Activated T-helper 1 cell treated with Interleukin-2 at 50 U/mL for 16 hours (primary cell): Measurements from ENCODE around the gene QSOX2.

Source experiments
- DNase-seq: peaks from one replicate; pipeline ENCODE4 v3.0.0-alpha.2; 2020; ENCODE audit warnings: low read depth

QSOX2 gene

DNA sequence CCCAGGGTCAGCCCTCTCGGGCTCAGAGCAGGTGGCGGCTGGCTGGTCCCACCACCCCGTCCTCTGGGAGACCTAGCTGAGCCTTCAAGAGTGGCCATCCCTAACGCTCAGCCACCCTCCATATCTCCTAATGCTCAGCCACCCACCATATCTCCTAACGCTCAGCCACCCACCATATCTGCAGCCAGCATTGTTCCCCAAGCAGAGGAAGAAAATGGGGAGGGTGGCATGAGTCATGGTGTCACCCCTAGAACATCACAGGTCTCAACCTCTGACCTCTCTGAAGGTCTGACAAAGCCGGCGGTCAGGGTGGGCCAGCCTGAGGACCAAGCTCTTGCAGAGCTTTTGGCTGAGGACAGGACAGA, 55.4 kb downstream of the QSOX2 start:
- DNase-seq, result no peak

DNA sequence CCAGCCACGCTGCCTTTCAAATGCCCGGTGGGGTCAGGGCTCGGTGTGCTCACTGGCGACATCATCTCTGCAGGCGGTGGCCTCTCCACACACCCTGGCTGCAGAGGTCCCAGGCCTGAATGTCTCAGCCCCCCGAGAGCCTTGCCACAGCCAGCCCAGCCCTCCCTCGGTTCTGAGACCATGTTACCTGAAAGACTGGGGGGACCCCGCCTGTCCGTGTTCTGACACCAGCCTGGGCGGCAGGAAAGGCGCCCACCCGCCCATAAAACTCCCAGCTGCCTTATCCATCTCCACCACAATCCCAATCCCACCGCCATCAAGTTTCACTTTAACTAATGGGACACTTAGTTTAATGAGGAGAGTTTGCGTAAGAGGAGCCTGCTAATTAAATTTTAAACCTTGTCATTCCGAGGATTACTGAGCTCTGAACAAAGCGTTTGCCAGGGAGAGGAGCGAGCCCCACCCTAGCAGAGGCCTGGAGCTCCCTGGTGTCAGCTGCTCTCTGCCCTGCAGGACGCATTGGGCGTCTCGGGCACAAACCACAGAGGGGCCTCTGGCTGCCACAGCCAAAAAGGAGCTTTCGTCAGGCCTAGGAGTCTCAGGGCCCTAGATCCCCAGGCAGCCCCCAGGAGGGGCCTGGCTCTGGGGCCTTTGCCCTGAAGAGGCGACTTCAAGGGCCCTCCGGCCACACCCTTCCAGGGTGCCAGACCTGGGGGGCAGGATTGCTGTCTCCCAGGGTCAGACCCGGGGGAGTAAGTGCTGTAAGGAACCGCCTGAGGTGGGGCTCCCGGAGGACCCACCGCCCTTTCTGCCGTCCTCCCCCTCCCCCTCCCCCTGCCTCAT, 56.0 kb downstream of the QSOX2 start:
- DNase-seq, result no peak

DNA sequence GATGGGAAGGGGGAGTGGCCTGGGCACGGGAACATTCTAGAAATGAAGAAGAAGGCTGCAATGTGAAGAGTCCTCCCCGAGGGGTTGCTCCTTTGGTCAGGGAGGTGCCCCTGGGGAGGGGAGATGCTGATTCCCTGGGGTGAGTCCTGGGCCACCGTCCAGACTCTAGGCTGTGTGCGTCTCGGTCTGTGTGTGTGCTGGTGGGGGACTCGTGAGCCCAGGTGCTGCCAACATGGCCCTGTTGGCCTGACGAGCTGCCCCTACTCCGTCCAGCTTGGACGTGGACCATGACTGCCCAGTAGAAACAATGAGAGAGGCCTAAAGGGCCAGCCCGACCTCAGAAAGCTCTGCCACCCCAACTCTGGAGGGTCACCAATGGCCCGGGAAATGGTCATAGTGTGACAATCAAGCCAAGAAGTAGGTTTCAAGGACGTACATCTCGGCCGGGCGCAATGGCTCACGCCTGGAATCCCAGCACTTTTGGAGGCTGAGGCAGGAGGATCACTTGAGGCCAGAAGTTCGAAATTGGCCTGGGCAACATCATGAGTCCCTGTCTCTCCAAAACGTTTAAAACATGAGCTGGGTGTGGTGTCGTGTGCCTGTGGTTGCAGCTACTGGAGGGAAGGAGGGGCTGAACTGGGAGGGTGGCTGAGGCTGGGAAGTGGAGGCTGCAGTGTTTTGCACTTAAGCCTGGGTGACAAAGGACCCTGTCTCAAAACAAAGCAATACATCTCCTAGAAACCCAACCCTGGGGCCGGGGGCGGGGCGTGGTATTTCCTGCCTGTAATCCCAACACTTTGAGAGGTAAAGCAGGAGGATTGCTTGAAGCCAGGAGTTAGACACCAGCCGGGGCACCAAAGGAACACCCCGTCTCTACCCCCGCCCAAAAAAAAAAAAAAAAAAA, 57.7 kb downstream of the QSOX2 start:
- no peak for DNase-seq

DNA sequence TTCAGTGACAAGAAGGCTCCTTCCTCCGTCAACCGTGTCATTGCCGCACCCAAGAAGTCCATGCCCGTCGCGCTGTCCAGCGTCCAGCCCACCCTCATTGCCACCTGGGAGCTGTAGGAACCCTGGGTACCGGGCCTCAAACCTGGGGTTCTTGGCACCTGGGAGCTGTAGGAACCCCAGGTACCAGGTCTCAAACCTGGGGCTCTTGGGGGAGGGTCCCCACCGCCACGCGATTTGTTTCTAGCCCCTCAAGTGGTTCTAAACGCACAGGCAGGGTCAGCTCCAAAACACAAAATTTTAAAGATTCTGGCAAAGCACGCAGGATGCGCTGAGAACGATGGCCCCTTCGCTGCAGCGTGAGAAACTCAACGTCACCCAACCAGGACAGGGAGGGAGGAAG, 58.4 kb downstream of the QSOX2 start:
- no peak for DNase-seq

DNA sequence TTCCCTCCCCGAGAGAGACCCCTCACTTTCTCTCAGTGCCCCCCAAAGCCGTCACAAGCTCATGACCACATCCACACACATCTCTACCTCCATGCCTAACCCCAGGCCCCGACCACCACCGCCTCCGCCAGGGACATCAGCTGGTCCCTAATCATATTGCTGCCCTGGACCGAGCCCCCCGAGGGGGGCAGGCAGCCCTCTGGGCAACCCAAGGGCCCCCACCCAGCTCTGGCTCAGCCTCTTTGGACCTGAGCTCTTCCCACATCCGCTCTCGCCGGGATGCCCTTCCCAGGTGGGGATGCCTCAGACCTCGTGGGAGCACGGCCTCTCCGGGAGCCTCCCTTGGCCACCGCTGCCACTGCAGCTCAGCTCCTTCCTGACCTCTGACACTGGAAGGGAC, 59.2 kb downstream of the QSOX2 start:
- no peak for DNase-seq

DNA sequence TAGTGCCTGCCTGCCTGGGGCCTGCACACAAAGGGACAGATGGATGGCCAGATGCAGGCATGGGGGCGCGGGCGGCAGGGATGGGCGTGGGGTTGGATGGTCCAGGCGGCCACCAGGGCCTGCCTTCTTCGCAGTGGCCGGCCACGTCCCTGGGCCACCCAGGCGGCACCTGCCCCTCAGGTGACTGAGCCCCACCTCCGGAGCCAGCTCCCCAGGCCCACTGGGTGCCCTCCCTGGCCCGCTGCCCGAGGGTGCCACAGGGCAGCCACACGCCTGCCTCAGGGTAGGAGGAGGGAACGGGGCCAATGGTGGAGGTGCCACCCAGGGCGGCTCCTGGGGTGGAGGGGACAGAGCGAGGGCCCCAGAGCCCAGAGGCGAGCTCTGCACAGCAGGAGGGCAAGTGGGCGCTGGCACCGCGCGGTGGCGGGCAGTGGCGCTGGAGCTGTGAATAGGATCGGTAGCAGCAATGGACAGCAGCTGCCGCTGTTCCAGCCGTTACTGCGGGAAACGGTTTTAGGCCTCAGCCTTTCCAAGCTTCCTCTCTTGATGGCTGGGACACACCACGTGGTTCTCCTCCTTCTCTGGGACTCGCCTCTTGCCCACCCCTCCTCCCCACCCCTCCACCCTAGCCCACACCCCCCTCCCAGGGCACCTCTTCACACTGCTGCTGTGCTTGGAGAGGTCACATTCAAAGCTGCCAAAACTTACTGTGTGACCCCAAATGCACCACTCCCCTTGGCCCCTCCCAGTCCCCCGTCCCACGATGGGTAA, 59.8 kb downstream of the QSOX2 start:
- DNase-seq, result no peak

DNA sequence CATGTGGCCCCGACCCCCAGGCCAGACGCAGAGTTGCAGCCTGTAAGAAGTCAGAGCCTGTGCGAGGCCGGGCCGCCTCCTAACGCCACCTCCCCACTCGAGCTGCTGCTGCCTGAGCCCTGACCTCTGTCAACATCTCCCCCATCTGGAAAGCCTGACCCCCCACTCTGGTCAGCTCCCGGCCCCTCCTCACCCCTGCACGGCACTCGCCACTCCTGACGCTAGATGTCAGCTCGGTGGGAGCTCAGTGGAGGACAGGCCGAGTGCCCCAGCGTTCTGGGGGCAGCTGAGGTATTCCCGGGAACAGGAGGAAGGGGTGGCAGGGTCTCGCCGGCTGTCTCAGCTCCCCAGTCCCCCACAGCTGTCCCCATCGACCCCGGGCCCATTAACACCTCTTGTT, 60.5 kb downstream of the QSOX2 start:
- no peak for DNase-seq

DNA sequence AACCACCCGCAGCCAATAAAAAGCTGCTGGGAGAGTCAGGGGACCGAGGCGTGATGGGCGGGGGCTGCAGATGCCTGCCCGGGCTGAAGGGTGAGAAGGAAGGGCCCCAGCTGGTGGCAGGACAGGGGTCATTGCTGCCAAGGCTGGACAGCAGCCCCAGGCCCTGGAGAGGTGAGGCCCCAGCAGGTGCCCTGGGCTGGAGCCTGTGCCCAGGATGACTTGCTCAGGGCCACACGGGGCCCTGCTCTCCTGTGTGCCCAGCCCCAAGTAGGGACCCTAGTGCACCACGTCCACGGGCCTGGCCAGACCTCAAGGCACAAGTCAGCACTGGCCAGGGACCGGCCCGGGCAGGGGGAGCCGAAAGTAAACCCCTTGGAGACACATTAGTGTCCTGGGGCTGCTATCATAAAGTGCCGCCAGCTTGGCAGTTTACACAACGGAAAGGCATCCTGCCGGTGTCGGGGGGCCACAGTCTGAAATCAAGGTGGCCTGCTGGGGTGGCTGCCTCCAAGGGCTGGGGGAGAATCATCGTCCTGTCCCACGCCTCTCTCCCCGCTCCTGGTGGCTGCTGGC, 62.7 kb downstream of the QSOX2 start:
- DNase-seq, result no peak

DNA sequence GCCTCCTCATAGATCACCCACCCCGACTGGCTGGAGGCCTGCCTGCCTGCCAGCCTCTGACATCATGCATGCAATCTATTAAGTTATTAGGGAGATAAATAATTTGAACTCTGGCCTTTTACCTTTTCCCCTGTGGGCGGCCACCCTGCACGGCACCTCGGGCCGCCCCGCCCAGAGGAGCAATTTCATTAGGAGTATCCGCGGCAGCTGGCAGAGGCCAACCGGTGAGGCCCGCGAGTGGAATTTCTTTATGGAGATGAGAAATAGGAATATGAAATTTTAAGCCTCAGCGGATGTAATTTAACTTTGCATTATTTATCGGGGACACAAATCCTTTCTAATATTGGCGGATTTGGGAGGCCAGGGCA, 63.2 kb downstream of the QSOX2 start:
- no peak for DNase-seq

DNA sequence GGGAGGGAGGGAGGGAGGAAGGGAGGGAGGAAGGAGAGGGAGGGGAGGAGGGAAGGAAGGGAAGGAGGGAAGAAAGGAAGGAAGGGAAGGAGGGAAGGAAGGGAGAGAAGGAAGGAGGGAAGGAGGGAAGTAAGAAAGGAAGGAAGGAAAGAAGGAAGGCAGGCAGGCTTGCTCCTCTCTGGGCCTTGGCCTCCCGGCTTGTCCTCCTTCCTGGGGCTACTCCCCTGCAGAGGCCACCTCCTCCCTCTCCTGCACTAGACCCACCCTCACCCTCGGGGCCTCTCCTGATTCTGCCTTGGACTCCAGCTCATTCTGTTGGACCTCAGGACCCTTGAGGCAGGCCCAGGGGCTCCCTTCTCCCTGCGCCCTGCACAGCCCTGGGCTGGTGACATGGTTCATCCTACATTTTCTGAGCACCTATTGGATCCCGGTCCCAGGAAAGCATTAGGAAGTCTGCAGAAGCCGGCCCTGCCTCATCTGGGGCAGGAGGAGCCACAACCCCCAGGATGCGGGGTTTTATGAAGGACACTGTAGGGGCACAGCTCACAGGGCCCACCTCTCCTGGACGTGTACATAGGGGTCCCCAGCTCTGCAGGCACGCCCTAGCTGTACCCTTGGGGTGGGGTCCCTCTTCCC, 63.7 kb downstream of the QSOX2 start:
- DNase-seq, result no peak

DNA sequence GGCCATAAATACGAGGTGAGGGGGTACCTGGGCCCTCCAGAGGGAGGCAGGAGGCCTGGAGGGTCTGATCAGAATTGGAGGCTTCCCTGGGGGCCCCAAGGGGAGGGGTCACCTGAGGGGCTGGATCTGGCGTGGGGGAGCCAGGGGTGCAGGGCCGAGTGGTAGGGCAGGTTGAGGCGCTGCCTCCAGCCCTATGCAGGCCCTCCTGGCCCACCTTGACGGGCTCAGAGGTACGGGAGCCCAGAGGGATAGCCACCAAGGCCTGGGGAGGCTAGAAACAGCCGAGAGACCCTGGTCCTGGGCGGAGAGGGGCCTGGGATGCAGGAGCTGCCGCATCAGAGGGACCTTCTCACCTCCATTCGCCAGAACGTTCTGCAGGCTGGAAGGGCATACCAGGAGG, 65.0 kb downstream of the QSOX2 start:
- no peak for DNase-seq

DNA sequence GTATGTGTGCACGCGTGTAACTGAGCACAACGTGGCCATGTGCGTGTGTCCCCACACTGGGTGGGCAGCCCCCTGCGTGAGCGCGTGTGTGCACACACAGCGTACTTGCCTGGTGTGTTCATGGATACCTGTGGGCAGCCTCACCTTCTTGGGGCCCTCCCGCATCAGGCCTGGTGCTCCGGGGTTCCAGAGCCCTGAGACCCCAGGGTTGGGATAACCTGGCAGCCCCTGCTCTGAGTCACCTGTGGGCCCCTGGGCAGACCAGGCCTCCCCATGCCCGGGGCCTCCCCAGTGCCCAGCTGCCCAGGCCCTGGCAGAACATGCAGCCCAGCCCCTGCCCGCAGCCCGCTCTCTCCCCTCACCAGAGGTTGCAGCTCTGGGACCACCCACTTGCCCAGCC, 65.9 kb downstream of the QSOX2 start:
- no peak for DNase-seq

DNA sequence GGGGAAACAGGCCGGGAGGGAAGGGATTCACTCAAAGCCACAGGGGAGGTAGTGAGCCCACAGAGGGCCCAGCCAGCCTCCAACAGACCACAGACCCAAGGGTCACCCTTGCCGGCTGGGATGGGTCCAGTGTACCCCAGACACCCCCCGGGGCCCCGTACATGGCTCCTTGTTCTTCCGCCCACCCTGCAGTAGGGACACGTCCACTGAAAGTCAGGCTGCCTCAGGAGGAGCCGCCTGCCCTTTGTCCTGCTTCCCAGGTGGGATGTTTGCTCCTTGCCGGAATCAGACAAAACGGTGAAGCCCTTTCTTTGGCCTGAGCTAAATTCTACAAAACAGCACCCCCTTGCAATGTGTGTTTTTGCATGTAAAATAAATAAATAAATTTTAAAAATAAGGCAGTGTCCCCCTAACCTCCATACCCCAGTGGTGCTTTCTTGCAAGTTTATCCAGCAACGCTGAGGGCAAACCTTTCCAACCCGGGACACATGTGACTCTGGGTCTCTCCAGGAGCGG, 66.5 kb downstream of the QSOX2 start:
- no peak for DNase-seq

DNA sequence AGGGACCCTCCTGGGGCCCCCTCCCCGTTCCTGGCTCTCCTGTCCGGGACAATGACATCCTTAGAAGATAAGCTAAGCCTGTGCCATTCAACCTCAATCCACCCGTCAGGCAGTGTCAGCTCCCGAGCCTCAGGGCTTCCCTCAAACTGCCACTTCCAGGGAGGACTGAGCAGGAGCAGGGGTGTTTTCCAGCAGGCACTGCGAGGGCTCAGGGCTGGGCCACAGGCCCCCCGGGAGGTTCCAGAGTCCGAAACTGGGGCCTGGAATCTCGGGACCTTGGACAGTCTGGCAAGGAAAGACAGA, 66.9 kb downstream of the QSOX2 start:
- DNase-seq, result no peak

DNA sequence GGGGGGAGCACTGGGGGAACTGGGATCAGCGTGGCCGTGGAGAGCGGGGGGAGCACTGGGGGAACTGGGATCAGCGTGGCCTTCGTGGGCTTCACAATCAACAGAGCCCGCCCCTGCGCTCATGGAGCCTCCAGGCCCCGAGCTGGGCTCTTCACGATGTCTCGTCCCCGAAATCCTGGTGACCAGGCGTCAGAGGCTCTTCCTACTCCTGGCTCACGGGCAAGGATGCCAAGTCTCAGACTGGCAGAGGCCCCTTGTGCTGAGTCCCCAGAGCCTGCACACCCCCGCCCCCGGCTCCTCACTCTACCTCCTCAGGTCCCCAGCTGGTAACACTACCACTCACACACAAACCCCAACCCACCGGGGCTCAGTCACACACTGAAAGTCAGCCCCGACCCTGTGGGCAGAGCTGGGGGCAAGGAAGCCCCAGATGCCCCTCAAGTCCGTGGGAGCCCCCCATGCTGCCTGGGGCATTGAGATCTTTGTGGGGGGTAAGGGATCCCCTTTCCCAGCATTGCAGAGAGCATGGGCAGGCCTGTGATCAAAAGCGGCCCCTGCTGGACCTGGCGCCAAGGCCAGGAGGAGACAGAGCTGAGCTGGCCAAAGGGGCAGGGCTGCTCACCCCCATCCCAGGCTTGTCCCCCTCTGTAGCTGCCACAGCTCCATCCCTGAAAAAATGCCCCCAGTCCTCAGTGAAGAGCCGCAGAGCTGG, 67.4 kb downstream of the QSOX2 start:
- DNase-seq, result no peak

DNA sequence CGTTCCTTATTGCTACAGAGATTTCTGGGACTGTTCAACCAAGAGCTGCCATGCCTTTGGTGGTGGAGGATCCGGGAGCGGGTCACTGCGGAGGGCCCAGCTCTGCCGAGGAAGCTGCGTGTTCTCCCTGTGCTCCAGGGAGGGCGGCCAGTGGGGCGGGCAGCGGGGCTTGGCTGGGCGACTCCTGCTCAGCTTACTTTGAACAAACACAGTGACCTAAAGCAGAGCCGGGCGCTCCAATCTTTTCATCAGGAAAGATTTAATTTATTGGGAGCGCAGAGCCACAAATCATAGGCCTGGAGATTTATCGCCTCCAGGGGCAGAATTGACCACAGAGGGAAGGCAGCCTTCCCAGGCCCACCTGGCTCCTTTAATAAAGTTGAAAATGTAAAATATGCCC, 68.4 kb downstream of the QSOX2 start:
- DNase-seq, result no peak

DNA sequence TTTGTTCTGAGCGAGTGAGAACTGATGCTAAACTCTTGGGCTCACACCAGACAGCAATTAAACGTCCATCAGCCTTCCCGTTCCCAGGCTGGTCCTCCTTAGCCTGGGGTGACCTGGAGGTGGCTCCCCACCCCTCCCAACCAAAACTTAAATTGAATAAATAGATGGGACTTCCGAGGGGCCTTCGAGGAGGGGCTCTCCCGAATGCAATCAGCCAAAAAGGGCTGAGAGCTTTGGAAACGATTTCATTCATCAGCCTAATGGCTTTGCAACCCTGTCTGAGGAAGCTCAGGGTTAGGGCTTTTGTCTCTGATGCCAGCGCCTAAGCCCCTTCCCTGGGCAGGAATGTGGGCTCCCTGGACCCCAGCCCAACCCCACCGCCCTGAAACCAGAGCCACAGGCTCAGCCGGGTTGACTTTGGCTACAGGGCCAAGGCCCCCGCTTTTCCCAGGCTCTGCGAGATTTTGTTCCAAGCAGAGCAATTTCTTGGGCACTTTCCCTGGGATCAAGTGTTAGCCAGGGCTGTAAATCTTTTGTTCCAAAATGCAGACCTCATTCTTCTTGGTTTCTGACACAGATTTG, 69.9 kb downstream of the QSOX2 start:
- no peak for DNase-seq

DNA sequence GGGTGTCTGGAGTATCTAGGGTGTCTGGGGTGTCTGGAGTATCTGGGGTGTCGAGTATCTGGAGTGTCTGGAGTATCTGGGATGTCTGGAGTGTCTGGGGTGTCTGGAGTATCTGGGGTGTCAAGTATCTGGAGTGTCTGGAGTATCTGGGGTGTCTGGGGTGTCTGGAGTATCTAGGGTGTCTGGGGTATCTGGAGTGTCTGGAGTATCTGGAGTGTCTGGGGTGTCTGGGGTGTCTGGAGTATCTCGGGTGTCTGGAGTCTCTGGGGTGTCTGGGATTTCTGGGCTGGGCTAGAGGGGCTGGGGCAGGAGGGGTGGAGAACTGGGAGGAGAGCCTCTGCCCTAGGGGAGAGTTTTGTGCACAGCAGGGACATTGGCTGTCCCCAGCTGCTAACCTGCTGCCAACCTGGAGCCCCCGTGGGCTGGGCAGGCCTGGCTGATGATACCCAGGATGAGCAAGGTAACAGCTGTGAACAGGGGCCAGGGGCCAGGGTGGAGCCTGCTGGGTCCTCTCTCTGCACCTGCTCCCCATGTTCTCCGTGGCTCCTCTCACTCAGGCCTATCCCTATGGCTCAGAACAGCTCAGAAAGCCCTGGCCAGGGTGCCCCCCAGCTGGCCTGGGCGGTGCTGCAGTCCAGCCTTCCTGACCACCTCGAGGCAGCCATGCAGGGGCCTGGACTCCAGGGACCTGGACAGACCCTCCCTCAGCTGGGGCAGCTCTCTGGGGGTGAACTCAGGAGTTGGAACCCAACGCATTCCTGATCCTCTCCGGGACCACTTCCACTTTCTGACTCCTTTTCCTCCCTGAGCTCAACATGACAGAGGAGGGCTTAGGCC, 70.6 kb downstream of the QSOX2 start:
- no peak for DNase-seq

DNA sequence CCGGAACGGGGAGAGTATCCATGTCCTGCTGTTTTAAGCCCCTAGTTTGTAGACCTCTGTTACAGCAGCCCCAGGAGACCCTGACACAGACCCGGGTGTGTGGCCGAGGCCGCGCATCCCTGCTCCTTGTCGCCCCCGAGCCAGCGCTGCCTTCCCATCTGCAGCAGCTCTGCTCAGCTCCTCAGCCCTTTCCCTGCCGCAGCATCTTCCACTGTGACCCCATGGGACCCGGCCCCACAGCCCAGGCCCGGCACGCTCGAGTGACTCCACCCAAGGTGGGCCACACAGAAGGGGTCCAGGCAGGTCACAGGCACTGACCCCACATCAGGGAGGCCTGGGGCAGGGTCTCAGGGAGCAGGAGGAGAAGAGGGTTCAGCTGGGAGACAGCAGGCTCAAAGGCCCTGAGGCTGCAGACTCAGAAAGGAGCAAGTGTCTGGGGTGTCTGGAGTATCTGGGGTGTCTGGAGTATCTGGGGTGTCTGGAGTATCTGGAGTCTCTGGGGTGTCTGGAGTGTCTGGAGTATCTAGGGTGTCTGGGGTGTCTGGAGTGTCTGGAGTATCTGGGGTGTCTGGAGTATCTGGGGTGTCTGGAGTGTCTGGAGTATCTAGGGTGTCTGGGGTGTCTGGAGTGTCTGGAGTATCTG, 71.8 kb downstream of the QSOX2 start:
- DNase-seq, result no peak
